ENCODE results near the gene CNTLN. TPM values are rescaled to one million over a fixed set of nuclear protein-coding genes. Genes with fewer than 3 reads are reported as not detected.

CNTLN gene
- total and polyA plus RNA-seq, 2 donors (not counting 1 experiment from before 2014, with no cell fraction given), result 9.1 to 13.0 TPM

- DNase-seq (ENCODE audit: low read depth in 2 of 2), result peak in 1 of 2 donors; percentile 7
These were observed 81.2 kb downstream of the CNTLN start for GRCh38 chr9:17216011-17216410.

DNA sequence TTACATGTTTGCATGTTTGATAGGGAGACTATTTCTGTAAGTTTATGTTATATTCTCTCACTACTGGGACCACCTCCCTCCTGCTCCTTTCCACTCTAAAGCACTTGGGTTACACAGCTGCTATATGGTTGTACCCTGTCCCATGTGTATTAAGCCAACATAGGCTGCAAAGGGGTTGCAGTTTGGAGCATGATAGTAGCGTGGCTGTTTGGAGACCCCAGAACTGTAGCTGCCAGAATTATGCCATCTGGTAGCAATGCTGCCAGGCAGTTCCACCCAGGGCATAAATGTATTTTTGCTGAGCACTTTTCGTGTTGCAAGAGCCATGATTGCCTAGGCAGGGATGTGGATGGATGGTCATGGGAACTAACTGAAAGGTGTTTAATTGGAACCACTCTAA, 81.8 kb downstream of the CNTLN start:
- TF ChIP-seq EZH2 (IDR thresholded peaks at IDR 0.05; ENCODE audit: low read length, missing control alignments) (no peak), CTCF (conservative IDR thresholded peaks at IDR 0.05 in 1 of 2, IDR thresholded peaks at IDR 0.05 in 1 of 2; ENCODE audit: low read depth in 1 of 2, low read length in 2 of 2) (no peak)
- Histone ChIP-seq H3K9ac (ENCODE audit: insufficient read depth, low read length) (no peak overlapping the region), H3K4me2 (ENCODE audit: extremely low read depth, insufficient read depth, low read length) (no peak overlapping the region), H3K9me3 (ENCODE audit: control insufficient read depth, insufficient read depth, low read depth, low read length) (no peaks in the 10 kb centered on the region), H4K20me1 (ENCODE audit: control insufficient read depth, extremely low read depth, insufficient read depth, low read length) (no peaks in the 10 kb centered on the region), H3K4me1 (ENCODE audit: control insufficient read depth, extremely low read depth, insufficient read depth, low read length) (no peaks in the 10 kb centered on the region), H3K4me3 (replicated peaks in 1 of 4; ENCODE audit: control extremely low read depth in 1 of 4, insufficient read depth in 1 of 4, low read depth in 3 of 4, low read length in 4 of 4) (no peak overlapping the region), H3K79me2 (ENCODE audit: control insufficient read depth, insufficient read depth, low read length) (no peaks in the 10 kb centered on the region), H3K36me3 (ENCODE audit: control insufficient read depth, insufficient read depth, low read length) (no peaks in the 10 kb centered on the region), H3K27me3 (ENCODE audit: control insufficient read depth, insufficient read depth, low read length) (no peaks in the 10 kb centered on the region), H2AFZ (ENCODE audit: low read length) (no peak overlapping the region), H3K27ac (ENCODE audit: insufficient read depth, low read length) (no peak overlapping the region)
- DNase-seq (ENCODE audit: low read depth in 2 of 2), result no peak

More at GRCh38 chr9:17216011-17216410, 81.2 kb downstream of the CNTLN start:
- H3K9ac ChIP-seq (ENCODE audit: insufficient read depth, low read length), result no peak overlapping the region
- no peaks in the 10 kb centered on the region for H3K9me3 ChIP-seq (ENCODE audit: control insufficient read depth, insufficient read depth, low read depth, low read length)
- H3K4me2 ChIP-seq (ENCODE audit: extremely low read depth, insufficient read depth, low read length), result no peak overlapping the region
- H2AFZ ChIP-seq (ENCODE audit: low read length), result no peak overlapping the region
- H3K27me3 ChIP-seq (ENCODE audit: control insufficient read depth, insufficient read depth, low read length), result no peaks in the 10 kb centered on the region
- no peaks in the 10 kb centered on the region for H3K79me2 ChIP-seq (ENCODE audit: control insufficient read depth, insufficient read depth, low read length)
- no peak overlapping the region for H3K27ac ChIP-seq (ENCODE audit: insufficient read depth, low read length)
- H4K20me1 ChIP-seq (ENCODE audit: control insufficient read depth, extremely low read depth, insufficient read depth, low read length), result no peaks in the 10 kb centered on the region
- no peaks in the 10 kb centered on the region for H3K4me1 ChIP-seq (ENCODE audit: control insufficient read depth, extremely low read depth, insufficient read depth, low read length)
- TF ChIP-seq EZH2 (IDR thresholded peaks at IDR 0.05; ENCODE audit: low read length, missing control alignments), result no peak
- TF ChIP-seq CTCF (conservative IDR thresholded peaks at IDR 0.05 in 1 of 2, IDR thresholded peaks at IDR 0.05 in 1 of 2; ENCODE audit: low read depth in 1 of 2, low read length in 2 of 2), result no peak
- no peaks in the 10 kb centered on the region for H3K36me3 ChIP-seq (ENCODE audit: control insufficient read depth, insufficient read depth, low read length)
- no peak overlapping the region for H3K4me3 ChIP-seq (replicated peaks in 1 of 4; ENCODE audit: control extremely low read depth in 1 of 4, insufficient read depth in 1 of 4, low read depth in 3 of 4, low read length in 4 of 4)

GRCh38 chr9:17217272-17217671, 82.4 kb downstream of the CNTLN start:
- H3K27me3 ChIP-seq (ENCODE audit: control insufficient read depth, insufficient read depth, low read length), result no peaks in the 10 kb centered on the region
- no peaks in the 10 kb centered on the region for H4K20me1 ChIP-seq (ENCODE audit: control insufficient read depth, extremely low read depth, insufficient read depth, low read length)
- no peak for DNase-seq (ENCODE audit: low read depth in 2 of 2)
- H3K9me3 ChIP-seq (ENCODE audit: control insufficient read depth, insufficient read depth, low read depth, low read length), result no peaks in the 10 kb centered on the region
- no peak overlapping the region for H2AFZ ChIP-seq (ENCODE audit: low read length)
- H3K9ac ChIP-seq (ENCODE audit: insufficient read depth, low read length), result no peak overlapping the region
- no peaks in the 10 kb centered on the region for H3K79me2 ChIP-seq (ENCODE audit: control insufficient read depth, insufficient read depth, low read length)
- H3K36me3 ChIP-seq (ENCODE audit: control insufficient read depth, insufficient read depth, low read length), result no peaks in the 10 kb centered on the region
- no peak overlapping the region for H3K4me3 ChIP-seq (replicated peaks in 1 of 4; ENCODE audit: control extremely low read depth in 1 of 4, insufficient read depth in 1 of 4, low read depth in 3 of 4, low read length in 4 of 4)
- no peak overlapping the region for H3K27ac ChIP-seq (ENCODE audit: insufficient read depth, low read length)
- no peaks in the 10 kb centered on the region for H3K4me1 ChIP-seq (ENCODE audit: control insufficient read depth, extremely low read depth, insufficient read depth, low read length)
- H3K4me2 ChIP-seq (ENCODE audit: extremely low read depth, insufficient read depth, low read length), result no peak overlapping the region
- TF ChIP-seq EZH2 (IDR thresholded peaks at IDR 0.05; ENCODE audit: low read length, missing control alignments), result no peak
- TF ChIP-seq CTCF (conservative IDR thresholded peaks at IDR 0.05 in 1 of 2, IDR thresholded peaks at IDR 0.05 in 1 of 2; ENCODE audit: low read depth in 1 of 2, low read length in 2 of 2), result no peak
